NCI-H187 treated with DMSO at 0.1 percent for 48 hours (cell line): ENCODE results near the gene HBD.
"Not testable (repeated sequence)": the region's sequence is repeated elsewhere in the genome, so short reads cannot be mapped to it uniquely, and the experiment has no call there.

ENCODE experiments used
- DNase-seq: peaks from one replicate; lab custom pipeline; 2025; lab: John Stamatoyannopoulos, UW

Gene HBD

GRCh38 chr11:5234381-5234834, at the start of gene HBD:
TSS of gene HBD (minus strand) at chr11:5234483. CDS start at chr11:5234433, 50 bp downstream.
- DNase-seq: no peak

GRCh38 chr11:5283882-5284281, 49.6 kb upstream of the HBD start:
- DNase-seq: no peak

- DNase-seq: no peak
Observed at GRCh38 chr11:5283086-5283485, 48.8 kb upstream of the HBD start.

GRCh38 chr11:5282628-5283027, 48.3 kb upstream of the HBD start:
- DNase-seq: no peak

- no peak for DNase-seq
Observed at GRCh38 chr11:5281596-5281995, 47.3 kb upstream of the HBD start.

- DNase-seq: no peak
Observed at GRCh38 chr11:5280582-5281102, 46.4 kb upstream of the HBD start.

GRCh38 chr11:5279471-5280090, 45.3 kb upstream of the HBD start:
- DNase-seq: no peak

GRCh38 chr11:5277807-5278382, 43.6 kb upstream of the HBD start:
- no peak for DNase-seq

GRCh38 chr11:5276697-5277096, 42.4 kb upstream of the HBD start:
- DNase-seq: no peak

GRCh38 chr11:5275369-5276110, 41.3 kb upstream of the HBD start:
- no peak for DNase-seq

- no peak for DNase-seq
Observed at GRCh38 chr11:5274395-5274794, 40.1 kb upstream of the HBD start.

- no peak for DNase-seq
Observed at GRCh38 chr11:5272395-5273017, 38.2 kb upstream of the HBD start.

GRCh38 chr11:5269715-5270147, 35.4 kb upstream of the HBD start, which contains the start of gene HBE1:
TSS of gene HBE1 (minus strand) at chr11:5269945. CDS start at chr11:5269890, 55 bp downstream.
- no peak for DNase-seq

- DNase-seq: no peak
Observed at GRCh38 chr11:5267033-5267563, 32.8 kb upstream of the HBD start.

GRCh38 chr11:5266609-5267008, 32.3 kb upstream of the HBD start:
- DNase-seq: no peak

GRCh38 chr11:5265832-5266231, 31.5 kb upstream of the HBD start:
- DNase-seq: no peak

- no peak for DNase-seq
Observed at GRCh38 chr11:5258543-5259262, 24.4 kb upstream of the HBD start.

- no peak for DNase-seq
Observed at GRCh38 chr11:5257296-5257695, 23.0 kb upstream of the HBD start.

- not testable (repeated sequence) for DNase-seq
Observed at GRCh38 chr11:5254646-5255413, 20.5 kb upstream of the HBD start, which contains the start of gene HBG2. TSS of gene HBG2 (minus strand) at chr11:5254781. CDS start at chr11:5254728, 53 bp downstream.

- not testable (repeated sequence) for DNase-seq
Observed at GRCh38 chr11:5254023-5254422, 19.7 kb upstream of the HBD start.

GRCh38 chr11:5253440-5253839, 19.2 kb upstream of the HBD start:
- DNase-seq: not testable (repeated sequence)
